ENCODE measurements around the gene FRS3. TPM values are rescaled to one million over a fixed set of nuclear protein-coding genes. Genes with fewer than 3 reads are reported as not detected.

Gene FRS3
- total RNA-seq, 1 experiment from 2014 or later: 3.0 TPM

- intact Hi-C loops (cut with micrococcal nuclease; ENCODE audit: unreplicated experiment): no loop called here
- BruUV-seq (replicated peaks): no TSS peak
- POLR2A ChIA-PET: no interaction called here
- no peaks in the 10 kb centered on the region for H3K9me3 ChIP-seq (ENCODE audit: control insufficient read depth, insufficient read depth, low read depth, low read length)
- no peak for TF ChIP-seq TCF7L2 (IDR thresholded peaks at IDR 0.05; ENCODE audit: low read depth, low read length)
- TF ChIP-seq POLR2AphosphoS5 (IDR thresholded peaks at IDR 0.05; ENCODE audit: low read depth, low read length): no peak
- TF ChIP-seq REST (IDR thresholded peaks at IDR 0.05; ENCODE audit: insufficient read depth in 1 of 2, low read depth in 2 of 2, low read length in 1 of 2): no peak
- CTCF ChIA-PET: interaction anchor here (1.1 kb wide), 1 partner anchor 8 kb away, joined by 3 read pairs; no protein-coding TSS in a partner anchor
- no peaks in the 10 kb centered on the region for H3K27me3 ChIP-seq (ENCODE audit: control insufficient read depth, insufficient read depth, low read length)
- peaks cover 17% of the 10 kb centered on the region for H3K4me1 ChIP-seq (ENCODE audit: control insufficient read depth, insufficient read depth, low read length)
- no peak for DNase-seq (ENCODE audit: low read depth, low spot score)
- in situ Hi-C loops (cut with HindIII; ENCODE audit: low pct_unique_long_range_greater_than_20kb, low sequenced_read_pairs): no loop called here
- H3K27ac ChIP-seq (ENCODE audit: low read length): no peak overlapping the region
- H3K36me3 ChIP-seq (ENCODE audit: control insufficient read depth, insufficient read depth, low read length): no peaks in the 10 kb centered on the region
- no peak overlapping the region for H3K4me3 ChIP-seq (ENCODE audit: low read depth in 2 of 2, low read length in 2 of 2)
- no peak for ATAC-seq
These were observed 58.3 kb downstream of the FRS3 start for GRCh38 chr6:41721414-41721813.

- Histone ChIP-seq H3K27ac (ENCODE audit: low read length) (no peak overlapping the region), H3K4me3 (ENCODE audit: low read depth in 2 of 2, low read length in 2 of 2) (no peak overlapping the region), H3K27me3 (ENCODE audit: control insufficient read depth, insufficient read depth, low read length) (no peaks in the 10 kb centered on the region), H3K4me1 (ENCODE audit: control insufficient read depth, insufficient read depth, low read length) (peaks cover 17% of the 10 kb centered on the region), H3K9me3 (ENCODE audit: control insufficient read depth, insufficient read depth, low read depth, low read length) (no peaks in the 10 kb centered on the region), H3K36me3 (ENCODE audit: control insufficient read depth, insufficient read depth, low read length) (no peaks in the 10 kb centered on the region)
- ATAC-seq (no peak), DNase-seq (ENCODE audit: low read depth, low spot score) (no peak)
- ChIA-PET CTCF (no interaction called here), POLR2A (no interaction called here)
- in situ Hi-C loops (cut with HindIII; ENCODE audit: low pct_unique_long_range_greater_than_20kb, low sequenced_read_pairs) (no loop called here), intact Hi-C loops (cut with micrococcal nuclease; ENCODE audit: unreplicated experiment) (no loop called here)
- no TSS peak for BruUV-seq (replicated peaks)
- TF ChIP-seq SIN3A (IDR thresholded peaks at IDR 0.05; ENCODE audit: borderline replicate concordance, insufficient read depth, low read depth, low read length) (no peak), REST (IDR thresholded peaks at IDR 0.05; ENCODE audit: insufficient read depth in 1 of 2, low read depth in 2 of 2, low read length in 1 of 2) (no peak), CTCF (IDR thresholded peaks at IDR 0.05) (no peak)
These were observed 58.9 kb downstream of the FRS3 start for GRCh38 chr6:41720783-41721182.
